ENCODE results near the gene PDZD4.

Gene PDZD4

DNA sequence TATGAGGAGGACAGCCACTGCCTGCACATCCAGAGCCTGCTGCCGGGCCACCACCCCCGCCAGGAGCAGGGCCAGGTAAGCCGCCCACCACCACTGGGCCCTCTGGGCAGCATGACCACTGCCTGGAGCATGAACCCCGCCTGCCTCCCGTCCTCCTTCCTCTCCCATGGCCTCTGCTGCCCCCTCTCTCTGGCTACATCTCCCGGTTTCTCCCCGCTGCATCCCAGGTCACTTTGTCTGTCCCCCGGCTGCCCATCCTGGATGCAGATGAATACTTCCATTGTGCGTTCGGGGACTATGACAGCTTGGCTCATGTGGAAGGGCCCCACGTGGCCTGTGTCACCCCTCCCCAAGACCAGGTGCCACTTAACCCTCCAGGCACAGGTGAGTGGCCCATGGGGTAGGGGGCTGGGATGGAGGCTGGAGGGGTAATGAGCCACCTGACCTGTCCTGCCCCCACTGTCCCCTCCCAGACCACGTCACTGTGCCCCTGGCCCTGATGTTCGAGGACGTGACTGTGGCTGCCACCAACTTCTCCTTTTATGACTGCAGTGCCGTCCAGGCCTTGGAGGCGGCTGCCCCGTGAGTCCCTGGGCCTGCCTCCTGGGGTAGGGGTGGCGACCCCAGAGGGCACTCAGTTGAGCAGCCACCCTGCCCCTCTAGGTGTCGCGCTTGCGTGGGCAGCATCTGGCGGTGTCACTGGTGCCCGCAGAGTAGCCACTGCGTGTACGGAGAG is 60.3 kb downstream of the PDZD4 start:
- DNase-seq: no peak

DNA sequence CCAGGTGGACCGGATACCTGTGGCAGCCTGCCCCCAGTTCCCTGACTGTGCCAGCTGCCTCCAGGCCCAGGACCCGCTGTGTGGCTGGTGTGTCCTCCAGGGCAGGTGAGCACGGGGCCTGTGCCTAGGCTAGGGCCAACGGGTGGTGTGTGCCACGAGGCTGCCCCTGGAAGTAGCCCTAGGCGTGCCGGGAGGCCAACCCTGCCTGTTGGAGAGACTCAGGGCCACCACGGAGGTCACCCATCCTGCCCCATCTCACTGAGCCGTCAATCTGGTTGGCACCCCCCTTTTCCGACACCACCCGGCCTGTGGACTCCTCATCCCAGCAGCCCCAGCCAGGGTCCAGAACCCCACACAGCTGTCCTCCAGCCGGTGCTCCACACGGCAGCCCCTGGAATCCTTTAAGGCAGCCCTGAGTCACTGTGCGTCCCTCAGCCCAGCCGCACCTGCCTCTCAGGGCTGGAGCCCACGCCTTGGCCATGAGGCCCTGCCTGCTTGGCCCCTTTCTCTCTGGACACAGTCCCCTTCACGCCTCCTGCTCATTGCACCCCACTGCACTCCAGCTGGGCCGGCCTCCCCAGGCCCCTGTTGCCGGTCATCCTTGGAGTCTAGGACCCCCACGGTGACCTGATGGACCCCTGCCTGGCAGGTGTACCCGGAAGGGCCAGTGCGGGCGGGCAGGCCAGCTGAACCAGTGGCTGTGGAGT is 61.0 kb downstream of the PDZD4 start:
- no peak for DNase-seq

- no peak for DNase-seq
Observed at GRCh38 chrX:153768311-153769157, 61.8 kb downstream of the PDZD4 start.

DNA sequence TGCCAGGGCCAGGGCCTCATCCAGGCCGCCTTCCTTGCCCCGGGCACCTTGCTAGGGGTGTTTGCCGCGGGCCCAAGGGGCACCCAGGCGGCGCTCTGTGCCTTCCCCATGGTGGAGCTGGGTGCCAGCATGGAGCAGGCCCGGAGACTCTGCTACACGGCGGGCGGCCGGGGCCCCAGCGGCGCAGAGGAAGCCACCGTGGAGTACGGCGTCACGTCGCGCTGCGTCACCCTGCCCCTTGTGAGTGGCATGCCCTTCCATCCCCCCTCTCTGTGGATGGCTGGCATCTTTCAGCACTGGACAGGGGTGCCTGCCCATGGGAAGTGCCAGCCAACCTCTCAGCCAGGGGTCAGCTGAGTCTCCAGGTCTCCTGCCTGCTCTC is 62.7 kb downstream of the PDZD4 start:
- DNase-seq: no peak

- DNase-seq: no peak
Observed at GRCh38 chrX:153766871-153767673, 63.3 kb downstream of the PDZD4 start.

- peak; percentile 36 to 49 for DNase-seq
Observed at GRCh38 chrX:153766098-153766817, 64.1 kb downstream of the PDZD4 start.

GRCh38 chrX:153765138-153766079 is 64.9 kb downstream of the PDZD4 start:
- DNase-seq: no peak

DNA sequence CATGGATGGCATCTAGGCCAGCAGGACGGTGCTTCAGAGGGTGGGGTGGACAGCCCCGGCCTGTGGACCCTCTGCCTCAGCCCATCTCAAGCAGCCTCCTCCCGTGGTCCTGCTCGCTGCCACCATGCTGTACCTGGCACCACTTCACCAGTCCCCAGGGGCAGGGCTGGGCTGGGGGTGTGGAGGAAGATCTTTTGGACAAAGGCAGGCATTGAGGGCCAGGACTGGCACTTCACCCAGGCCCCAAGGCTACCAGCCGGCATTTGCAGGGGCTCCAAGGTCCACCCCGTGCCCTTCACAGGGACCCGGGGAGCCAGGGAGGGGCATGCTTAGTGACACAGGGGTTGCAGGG is 65.6 kb downstream of the PDZD4 start:
- DNase-seq: no peak

GRCh38 chrX:153763989-153764755 is 66.2 kb downstream of the PDZD4 start, which contains the start of gene PLXNB3:
PLXNB3 (plus strand) TSS chrX:153764249; CDS start chrX:153765536, 1,287 bp downstream.
- peak; percentile 69 to 86 for DNase-seq

GRCh38 chrX:153763298-153763932 is 66.9 kb downstream of the PDZD4 start:
- DNase-seq: no peak

GRCh38 chrX:153762626-153763173 is 67.6 kb downstream of the PDZD4 start:
- peak in 1 of 2 experiments; percentile 70 for DNase-seq

- no peak for DNase-seq
Observed at GRCh38 chrX:153761863-153762262, 68.5 kb downstream of the PDZD4 start.

GRCh38 chrX:153755136-153755535 is 75.2 kb downstream of the PDZD4 start:
- no peak for DNase-seq

All from NCI-H524 (cell line).